Activated T-helper 9 cell treated with anti-CD3 and anti-CD28 coated beads, Interleukin-2, amount 50 U/mL, for 16 hours (primary cell): ENCODE data around the gene KRT71.
"Not testable (repeated sequence)": the region's sequence is repeated elsewhere in the genome, so short reads cannot be mapped to it uniquely, and the experiment has no call there.

Experiments used
- DNase-seq: peaks from one replicate; pipeline ENCODE4 v3.0.0-alpha.2; 2020; ENCODE audit warnings: low read depth

The KRT71 gene

GRCh38 chr12:52552681-52553195 is at the start of gene KRT71:
Gene KRT71 (minus strand): TSS chr12:52553145. CDS start chr12:52553077, 68 bp downstream.
- no peak for DNase-seq

DNA sequence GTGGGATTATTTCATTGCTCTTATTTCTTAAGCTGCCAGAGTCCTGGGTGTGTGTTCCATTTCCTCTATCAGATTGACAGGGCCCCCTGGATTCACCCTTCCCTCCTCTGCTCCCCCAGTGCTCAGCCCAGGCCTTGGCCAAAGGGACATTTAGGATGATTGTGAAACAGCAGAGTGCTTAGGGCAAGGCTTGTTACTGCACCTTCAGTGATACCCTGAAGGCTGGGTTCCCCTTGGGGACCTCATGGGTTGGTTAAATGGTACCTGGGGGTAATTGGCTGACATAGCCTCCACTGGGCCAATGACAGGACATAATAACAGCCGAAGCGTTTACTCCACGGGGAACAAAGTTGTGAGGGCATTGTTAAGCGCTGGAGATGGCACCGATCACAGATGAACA is 49.6 kb upstream of the KRT71 start:
- DNase-seq, result no peak

- no peak for DNase-seq
Observed at GRCh38 chr12:52601671-52602070, 48.7 kb upstream of the KRT71 start.

GRCh38 chr12:52600941-52601481 is 48.1 kb upstream of the KRT71 start, which contains the start of gene KRT72:
Gene KRT72 (minus strand): TSS chr12:52601463. CDS start chr12:52601452, 11 bp downstream.
- no peak for DNase-seq

DNA sequence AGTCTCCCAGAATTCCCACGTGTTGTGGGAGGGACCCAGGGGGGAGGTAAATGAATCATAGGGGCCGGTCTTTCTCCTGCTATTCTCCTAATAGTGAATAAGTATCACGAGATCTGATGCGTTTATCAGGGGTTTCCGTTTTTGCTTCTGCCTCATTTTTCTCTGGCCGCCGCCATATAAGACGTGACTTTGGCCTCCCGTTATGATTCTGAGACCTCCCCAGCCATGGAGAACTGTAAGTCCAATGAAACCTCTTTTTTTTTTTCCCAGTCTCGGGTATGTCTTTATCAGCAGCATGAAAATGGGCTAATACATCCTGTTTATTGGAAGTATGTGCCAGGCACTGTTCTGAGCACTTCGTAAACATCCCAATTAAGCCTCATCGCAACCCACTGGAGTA is 47.5 kb upstream of the KRT71 start:
- no peak for DNase-seq

DNA sequence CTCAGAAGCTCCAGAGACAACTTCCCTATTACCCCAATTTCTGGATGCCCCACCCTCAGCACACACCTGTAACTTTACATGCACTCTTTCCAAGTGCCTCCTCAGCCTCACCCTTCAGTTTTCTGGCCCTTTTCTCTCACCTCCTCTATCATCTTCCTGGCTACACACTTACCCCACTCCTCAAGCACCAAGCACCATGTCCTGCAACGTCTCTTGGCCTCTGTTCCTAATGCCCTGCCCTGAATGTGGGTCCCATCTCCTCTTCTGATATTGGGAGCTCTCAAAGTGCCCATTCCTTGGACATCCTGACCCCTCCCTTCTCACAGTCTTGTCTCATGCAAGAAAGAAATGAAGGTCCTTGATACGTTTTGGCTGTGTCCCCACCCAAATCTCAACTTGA is 47.1 kb upstream of the KRT71 start:
- no peak for DNase-seq

DNA sequence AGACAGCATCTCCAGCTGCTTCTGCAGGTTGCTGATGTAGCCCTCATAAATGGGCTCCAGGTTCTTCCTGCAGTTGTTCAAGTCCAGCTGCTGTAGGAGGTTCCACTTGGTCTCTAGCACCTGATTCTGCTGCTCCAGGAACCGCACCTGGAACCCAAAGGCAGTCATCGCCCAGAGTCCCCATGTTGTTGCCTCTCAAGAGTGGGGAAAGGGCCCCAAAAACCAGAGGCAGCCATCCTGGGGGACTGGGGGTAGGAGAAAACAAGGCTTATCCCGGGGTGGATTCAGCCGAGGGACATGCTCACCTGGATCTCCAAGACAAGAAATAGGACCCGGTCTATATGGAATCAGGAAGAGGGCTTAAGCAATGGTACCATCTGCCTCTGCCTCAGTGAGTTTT is 46.0 kb upstream of the KRT71 start:
- no peak for DNase-seq

- DNase-seq, result not testable (repeated sequence)
Observed at GRCh38 chr12:52594237-52594636, 41.3 kb upstream of the KRT71 start.

- DNase-seq, result no peak
Observed at GRCh38 chr12:52591521-52591920, 38.6 kb upstream of the KRT71 start.

DNA sequence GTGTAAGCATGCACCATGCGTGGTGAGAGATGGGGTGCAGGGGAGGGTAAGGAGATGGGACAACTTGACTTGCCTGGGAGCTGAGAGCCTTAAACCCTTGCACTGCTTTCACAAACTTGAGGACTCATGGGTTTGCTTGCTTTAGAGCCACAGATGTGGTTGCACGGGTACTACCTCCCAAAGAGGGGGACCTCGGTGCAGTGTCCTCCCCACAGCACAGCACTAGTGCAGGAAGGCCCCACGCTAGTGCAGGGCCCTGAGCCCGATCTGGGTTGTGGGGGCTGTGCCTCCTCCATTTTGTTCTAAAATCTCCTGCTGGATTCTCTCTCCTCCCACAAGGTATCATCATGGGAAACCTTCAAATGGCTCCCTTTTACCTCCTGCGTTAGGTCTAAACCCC is 37.1 kb upstream of the KRT71 start:
- no peak for DNase-seq

- no peak for DNase-seq
Observed at GRCh38 chr12:52587563-52587962, 34.6 kb upstream of the KRT71 start.

- DNase-seq, result peak; percentile 4
Observed at GRCh38 chr12:52585946-52586345, 33.0 kb upstream of the KRT71 start.

DNA sequence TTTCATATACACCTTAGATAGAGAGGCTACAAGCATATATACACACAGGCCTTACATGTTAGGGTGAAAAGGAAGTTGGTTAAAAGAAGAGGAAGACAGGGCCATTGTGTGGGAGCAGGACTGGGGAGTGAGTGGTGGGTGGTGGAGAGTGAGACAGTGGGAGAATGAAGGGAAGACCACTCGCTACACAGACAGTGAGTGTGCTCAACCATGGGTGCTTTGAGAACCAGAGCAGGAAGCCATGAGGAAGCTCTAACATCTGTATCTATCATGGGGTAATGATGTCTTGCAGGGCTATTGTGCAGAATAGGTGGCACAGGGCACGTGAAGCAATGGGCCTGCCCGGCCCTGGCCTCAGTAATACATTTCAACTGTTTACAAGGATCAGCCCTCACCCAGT is 32.1 kb upstream of the KRT71 start:
- DNase-seq, result no peak

DNA sequence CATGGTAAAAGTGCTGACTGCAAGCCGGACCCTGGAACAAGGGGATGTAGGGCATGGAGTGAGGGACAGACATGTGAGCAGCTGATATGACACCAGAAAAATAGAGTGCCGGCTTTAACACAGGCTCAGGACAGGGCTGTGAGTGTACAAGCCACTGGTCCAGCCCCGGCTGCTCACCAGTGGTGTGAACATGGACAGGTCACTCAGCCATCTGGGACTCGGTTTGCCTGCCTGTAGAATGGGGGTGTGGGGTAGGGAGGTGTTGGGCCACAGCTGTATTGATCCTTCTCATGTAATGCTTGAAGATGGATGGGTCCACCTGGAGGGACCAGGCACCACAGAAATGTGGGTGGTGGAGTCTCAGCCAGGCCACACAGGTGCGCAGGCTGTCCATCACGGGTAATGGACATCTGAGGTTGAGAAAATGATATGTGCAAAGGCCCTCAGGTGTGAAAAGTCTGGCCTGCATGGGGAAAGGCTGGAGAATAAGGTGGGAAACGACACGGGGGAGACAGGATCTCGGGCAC is 31.3 kb upstream of the KRT71 start:
- DNase-seq, result no peak

DNA sequence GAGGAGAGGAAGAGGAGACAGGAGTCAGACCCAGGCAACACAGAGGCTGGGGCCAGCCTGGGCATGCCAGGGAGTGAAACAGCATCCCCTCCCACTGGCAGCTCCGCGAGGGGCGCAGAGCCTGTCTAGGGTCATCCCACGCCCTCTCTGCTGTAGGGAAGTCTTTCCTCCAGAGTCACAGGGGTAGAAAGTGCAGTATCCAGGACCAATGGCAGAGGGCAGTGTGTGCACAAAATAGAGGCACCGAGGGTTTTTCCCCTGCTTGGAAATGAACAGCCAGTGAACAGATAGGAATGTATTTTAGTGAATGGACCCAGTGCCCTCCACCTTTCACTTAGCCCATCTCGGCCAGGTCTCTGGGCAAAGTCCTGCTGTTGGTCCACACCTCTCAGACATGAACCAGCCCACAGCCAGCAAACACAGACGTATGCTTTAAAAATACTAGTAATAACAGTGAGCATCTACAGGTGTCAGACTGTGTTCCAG is 30.1 kb upstream of the KRT71 start:
- DNase-seq, result peak; percentile 23

DNA sequence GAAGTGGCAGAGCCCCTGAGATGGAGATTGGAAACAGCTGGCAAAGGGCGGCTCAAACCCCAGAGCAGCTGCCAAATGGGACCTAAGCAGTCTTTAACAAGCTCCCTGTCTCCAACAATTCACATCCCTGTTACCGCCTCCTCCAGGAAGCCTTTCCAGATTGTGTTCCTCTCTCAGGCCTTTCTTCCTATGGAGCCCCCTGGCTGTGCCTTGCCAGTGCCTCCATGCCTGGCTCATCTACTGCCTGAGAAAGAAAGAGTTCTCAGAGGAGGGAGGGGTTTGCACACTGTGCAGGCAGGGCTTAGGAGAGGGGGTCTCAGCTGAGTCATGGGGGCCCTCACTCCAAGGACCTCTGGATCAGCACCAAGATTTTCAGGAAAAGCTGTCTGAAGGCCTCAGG is 29.5 kb upstream of the KRT71 start:
- DNase-seq, result no peak

- DNase-seq, result no peak
Observed at GRCh38 chr12:52581481-52581880, 28.5 kb upstream of the KRT71 start.

DNA sequence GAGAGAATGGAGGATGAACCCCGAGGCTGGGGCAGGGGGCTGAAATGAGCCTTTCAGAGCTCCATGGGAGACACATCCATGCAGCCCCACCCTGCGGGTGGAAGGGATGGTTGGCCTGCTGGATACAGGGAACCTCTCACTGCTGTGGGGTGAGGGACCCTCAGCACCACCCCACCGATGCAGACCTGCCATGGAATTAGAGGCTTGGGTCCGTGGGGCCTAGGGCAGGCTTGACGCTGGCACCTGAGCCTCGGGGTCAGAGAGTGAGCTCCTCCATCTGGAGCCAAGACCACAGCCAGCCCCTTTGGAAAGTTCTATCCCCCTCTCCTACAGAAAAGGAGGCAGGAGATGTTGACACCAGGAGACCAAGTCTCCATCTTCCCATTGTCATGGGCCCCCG is 28.1 kb upstream of the KRT71 start:
- no peak for DNase-seq

DNA sequence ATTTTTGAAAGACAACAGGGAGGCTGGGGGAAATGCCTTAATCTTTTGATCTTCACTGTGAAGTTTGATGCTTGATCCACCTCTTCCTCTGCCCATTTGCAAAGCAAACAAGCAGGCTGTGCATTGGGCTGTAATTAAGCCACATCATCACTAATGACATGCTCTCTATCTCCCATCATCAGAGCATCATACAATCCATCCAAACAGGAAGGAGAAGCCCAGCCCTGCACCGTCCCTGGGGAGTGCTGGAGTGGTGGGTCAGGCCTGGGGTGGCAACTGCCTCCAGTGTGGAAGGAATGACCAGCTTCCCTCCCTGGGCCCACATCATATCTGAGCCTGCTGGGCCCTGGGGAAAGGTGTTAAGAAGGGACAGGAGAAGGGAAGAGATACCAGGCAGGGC is 27.6 kb upstream of the KRT71 start:
- no peak for DNase-seq

- DNase-seq, result no peak
Observed at GRCh38 chr12:52579468-52580465, 26.8 kb upstream of the KRT71 start.

GRCh38 chr12:52578469-52578868 is 25.5 kb upstream of the KRT71 start:
- no peak for DNase-seq

DNA sequence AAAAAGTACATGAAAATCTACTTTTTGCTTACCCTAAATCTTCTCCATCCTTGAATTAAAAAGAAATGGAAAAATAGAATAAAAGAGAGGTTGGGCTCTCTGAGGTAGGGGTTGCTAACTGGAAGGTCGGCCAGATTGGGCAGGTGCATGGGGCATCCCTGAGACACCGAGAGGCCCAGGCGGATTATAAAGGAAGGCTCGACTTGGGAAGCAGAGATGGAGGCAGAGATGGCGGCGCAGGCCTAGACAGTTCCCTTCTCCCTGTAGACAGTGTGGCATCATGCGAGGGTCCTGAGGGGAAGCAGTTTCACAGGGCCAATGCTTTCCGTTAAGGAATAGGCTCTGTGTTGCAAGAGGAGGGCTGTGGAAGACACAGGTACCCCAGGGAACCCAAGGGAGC is 24.4 kb upstream of the KRT71 start:
- no peak for DNase-seq

DNA sequence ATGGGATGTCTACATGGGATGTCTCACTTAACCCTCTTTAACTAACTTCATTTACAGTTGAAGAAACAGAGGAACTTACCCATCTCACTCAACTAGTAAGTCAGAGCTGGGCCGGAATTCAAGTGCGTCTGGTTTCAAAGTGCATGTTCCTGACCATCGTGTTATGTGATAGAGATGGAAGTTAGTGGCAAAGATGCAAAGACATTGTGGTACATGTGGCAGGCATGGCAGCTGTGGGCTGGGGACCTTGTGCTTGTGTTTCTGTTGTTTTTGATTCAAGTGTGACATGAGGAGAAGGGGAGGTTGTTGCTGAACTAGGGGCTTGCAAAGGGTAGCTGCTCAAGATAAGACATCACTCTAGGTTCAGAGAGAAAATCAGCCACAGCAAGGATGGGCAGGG is 23.0 kb upstream of the KRT71 start:
- no peak for DNase-seq
